ENCODE measurements around the gene MATK. TPM values are rescaled to one million over a fixed set of nuclear protein-coding genes. Genes with fewer than 3 reads are reported as not detected.
"Not testable (repeated sequence)": the region's sequence is repeated elsewhere in the genome, so short reads cannot be mapped to it uniquely, and the experiment has no call there.

Gene MATK
- total RNA-seq, 1 donor from 2014 or later: not detected

- TF ChIP-seq CTCF (conservative IDR thresholded peaks at IDR 0.05): peak; percentile 64
- no peaks in the 10 kb centered on the region for H3K9me3 Mint-ChIP-seq
- DNase-seq (ENCODE audit: low read depth, low spot score): peak; percentile 96
- peaks cover 2% of the 10 kb centered on the region for H3K27me3 Mint-ChIP-seq (ENCODE audit: low read depth)
- peaks cover 20% of the 10 kb centered on the region for H3K4me1 Mint-ChIP-seq
- H3K4me3 Mint-ChIP-seq: peak within 1 kb of the TSS; percentile 100
- peak within 1 kb of the TSS; percentile 100 for H3K27ac Mint-ChIP-seq (ENCODE audit: unreplicated experiment)
- peaks cover 3% of the 10 kb centered on the region for H3K36me3 Mint-ChIP-seq (ENCODE audit: low read depth)
These were observed 24.6 kb downstream of the MATK start, which contains the start of gene APBA3 for GRCh38 chr19:3761382-3762129. TSS of gene APBA3 (minus strand) at chr19:3761692. CDS start at chr19:3760264, 1,428 bp downstream.

- H3K36me3 Mint-ChIP-seq (ENCODE audit: low read depth): peaks cover 3% of the 10 kb centered on the region
- H3K4me1 Mint-ChIP-seq: peaks cover 20% of the 10 kb centered on the region
- TF ChIP-seq CTCF (conservative IDR thresholded peaks at IDR 0.05): no peak
- peaks cover 2% of the 10 kb centered on the region for H3K27me3 Mint-ChIP-seq (ENCODE audit: low read depth)
- H3K27ac Mint-ChIP-seq (ENCODE audit: unreplicated experiment): peak overlapping the region; percentile 92
- DNase-seq (ENCODE audit: low read depth, low spot score): no peak
- peak overlapping the region; percentile 97 for H3K4me3 Mint-ChIP-seq
- H3K9me3 Mint-ChIP-seq: no peaks in the 10 kb centered on the region
These were observed 25.3 kb downstream of the MATK start for GRCh38 chr19:3760871-3761361.

GRCh38 chr19:3759482-3760254 is 26.5 kb downstream of the MATK start:
- Mint-ChIP-seq H3K27me3 (ENCODE audit: low read depth) (peaks cover 2% of the 10 kb centered on the region), H3K4me1 (peaks cover 20% of the 10 kb centered on the region), H3K9me3 (no peaks in the 10 kb centered on the region), H3K27ac (ENCODE audit: unreplicated experiment) (no peak overlapping the region), H3K36me3 (ENCODE audit: low read depth) (peaks cover 5% of the 10 kb centered on the region), H3K4me3 (peak overlapping the region; percentile 97)
- TF ChIP-seq CTCF (conservative IDR thresholded peaks at IDR 0.05): no peak
- no peak for DNase-seq (ENCODE audit: low read depth, low spot score)

- peaks cover 20% of the 10 kb centered on the region for H3K4me1 Mint-ChIP-seq
- H3K27me3 Mint-ChIP-seq (ENCODE audit: low read depth); DNase-seq (ENCODE audit: low read depth, low spot score); H3K9me3 Mint-ChIP-seq; H3K36me3 Mint-ChIP-seq (ENCODE audit: low read depth); H3K27ac Mint-ChIP-seq (ENCODE audit: unreplicated experiment); H3K4me3 Mint-ChIP-seq: not testable (repeated sequence)
These were observed 27.9 kb downstream of the MATK start for GRCh38 chr19:3758297-3758696.

GRCh38 chr19:3757705-3758104 is 28.5 kb downstream of the MATK start:
- not testable (repeated sequence) for DNase-seq (ENCODE audit: low read depth, low spot score); H3K27me3 Mint-ChIP-seq (ENCODE audit: low read depth)

GRCh38 chr19:3753631-3754410 is 32.4 kb downstream of the MATK start:
- Mint-ChIP-seq H3K27me3 (ENCODE audit: low read depth) (no peaks in the 10 kb centered on the region), H3K36me3 (ENCODE audit: low read depth) (peaks cover 2% of the 10 kb centered on the region), H3K9me3 (no peaks in the 10 kb centered on the region), H3K4me3 (no peak overlapping the region), H3K27ac (ENCODE audit: unreplicated experiment) (no peak overlapping the region), H3K4me1 (no peaks in the 10 kb centered on the region)
- no peak for TF ChIP-seq CTCF (conservative IDR thresholded peaks at IDR 0.05)
- no peak for DNase-seq (ENCODE audit: low read depth, low spot score)

More at GRCh38 chr19:3757705-3758104, 28.5 kb downstream of the MATK start:
- H3K4me1 Mint-ChIP-seq: peaks cover 14% of the 10 kb centered on the region
- not testable (repeated sequence) for H3K4me3 Mint-ChIP-seq; H3K9me3 Mint-ChIP-seq; H3K27ac Mint-ChIP-seq (ENCODE audit: unreplicated experiment); H3K36me3 Mint-ChIP-seq (ENCODE audit: low read depth)
